ENCODE measurements around the gene TRAF2. TPM values are rescaled to one million over a fixed set of nuclear protein-coding genes. Genes with fewer than 3 reads are reported as not detected.

TRAF2 gene
- total and polyA plus RNA-seq, 2 of the 8 experiments (the other 6 are each of a cell fraction or from before 2014, with no cell fraction given) = 26.9 to 50.2 TPM

GRCh38 chr9:136885950-136886578 is at the start of gene TRAF2 (continued):
- TF ChIP-seq SAP30 (IDR thresholded peaks at IDR 0.05; ENCODE audit: insufficient read depth, insufficient replicate concordance, low read length) (no peak), RBBP5 (IDR thresholded peaks at IDR 0.05; ENCODE audit: borderline replicate concordance, low read depth, low read length) (no peak), YY1 (IDR thresholded peaks at IDR 0.05; ENCODE audit: low read depth, low read length) (no peak), SUZ12 (IDR thresholded peaks at IDR 0.05; ENCODE audit: low read length) (no peak), CHD2 (IDR thresholded peaks at IDR 0.05; ENCODE audit: low read length) (peak; percentile 97), TBP (IDR thresholded peaks at IDR 0.05; ENCODE audit: low read depth, low read length) (peak; percentile 59), EGR1 (IDR thresholded peaks at IDR 0.05; ENCODE audit: borderline replicate concordance, low read depth, low read length) (no peak), KDM5A (IDR thresholded peaks at IDR 0.05; ENCODE audit: low read length) (no peak), SIRT6 (IDR thresholded peaks at IDR 0.05; ENCODE audit: low read length) (no peak), RNF2 (IDR thresholded peaks at IDR 0.05; ENCODE audit: borderline replicate concordance, low read depth, low read length, missing control alignments, poor library complexity, severe bottlenecking) (no peak), TAF1 (IDR thresholded peaks at IDR 0.05; ENCODE audit: low read depth, low read length) (0 out of 2 replicates have a peak, but pooled peaks have one; percentile 48), EP300 (IDR thresholded peaks at IDR 0.05; ENCODE audit: borderline replicate concordance in 1 of 2, low read depth in 2 of 2, low read length in 2 of 2) (no peak), TCF12 (IDR thresholded peaks at IDR 0.05; ENCODE audit: low read depth, low read length) (no peak), SIX5 (IDR thresholded peaks at IDR 0.05; ENCODE audit: low read depth, low read length) (no peak), KDM1A (IDR thresholded peaks at IDR 0.05; ENCODE audit: borderline replicate concordance, low read length) (no peak), SRF (IDR thresholded peaks at IDR 0.05; ENCODE audit: low read depth, low read length) (no peak), CBX5 (IDR thresholded peaks at IDR 0.05; ENCODE audit: low read depth, low read length) (no peak), SIN3A (conservative IDR thresholded peaks at IDR 0.05 in 1 of 2, IDR thresholded peaks at IDR 0.05 in 1 of 2; ENCODE audit: low read depth in 1 of 2, low read length in 2 of 2) (0 out of 4 replicates have a peak, but pooled peaks of 1 of the 2 experiments have one; percentile 58), GTF2F1 (IDR thresholded peaks at IDR 0.05; ENCODE audit: borderline replicate concordance, low read depth, low read length) (no peak), CEBPB (IDR thresholded peaks at IDR 0.05; ENCODE audit: low read depth, low read length) (no peak), RFX5 (IDR thresholded peaks at IDR 0.05; ENCODE audit: borderline replicate concordance, low read depth, low read length) (no peak), USF2 (IDR thresholded peaks at IDR 0.05; ENCODE audit: low read length) (no peak), MAFK (IDR thresholded peaks at IDR 0.05; ENCODE audit: low read depth, low read length) (no peak), JUN (IDR thresholded peaks at IDR 0.05; ENCODE audit: low read depth, low read length) (no peak), POLR2AphosphoS5 (IDR thresholded peaks at IDR 0.05; ENCODE audit: low read depth, low read length) (peak; percentile 78)

Data from H1 (cell line).